GM08714 (cell line): ENCODE results near the gene SLC17A9.

Source experiments
- H3K4me3 ChIP-seq: fragments of 200-500 bp; sonication (Bioruptor generic); 2 replicates; pipeline ENCODE4 v1.5.1; 2014; ENCODE audit warnings: mild to moderate bottlenecking, low read length, inconsistent platforms
- ZNF274 ChIP-seq: IDR thresholded peaks from 2 replicates; pipeline ENCODE4 v1.6.1; 2012; ENCODE audit warnings: mild to moderate bottlenecking, low read depth, low read length

The SLC17A9 gene

DNA sequence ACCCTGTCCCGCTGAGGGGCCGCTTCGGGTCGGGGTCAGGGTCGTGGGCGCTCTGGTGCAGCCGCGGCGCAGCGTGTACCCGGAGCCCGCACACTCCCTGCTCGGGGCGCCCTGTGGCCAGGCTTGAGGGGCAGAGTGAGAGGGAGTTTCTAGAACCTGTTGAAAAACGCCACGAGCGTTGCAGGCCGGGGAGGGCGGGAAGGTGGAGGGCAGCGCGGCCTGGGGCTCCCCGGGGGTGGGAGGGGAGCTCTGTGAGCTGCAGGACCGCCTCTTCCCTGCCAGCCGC lies 54.8 kb downstream of the SLC17A9 start:
- no peak overlapping the region for H3K4me3 ChIP-seq
- TF ChIP-seq ZNF274 = no peak

DNA sequence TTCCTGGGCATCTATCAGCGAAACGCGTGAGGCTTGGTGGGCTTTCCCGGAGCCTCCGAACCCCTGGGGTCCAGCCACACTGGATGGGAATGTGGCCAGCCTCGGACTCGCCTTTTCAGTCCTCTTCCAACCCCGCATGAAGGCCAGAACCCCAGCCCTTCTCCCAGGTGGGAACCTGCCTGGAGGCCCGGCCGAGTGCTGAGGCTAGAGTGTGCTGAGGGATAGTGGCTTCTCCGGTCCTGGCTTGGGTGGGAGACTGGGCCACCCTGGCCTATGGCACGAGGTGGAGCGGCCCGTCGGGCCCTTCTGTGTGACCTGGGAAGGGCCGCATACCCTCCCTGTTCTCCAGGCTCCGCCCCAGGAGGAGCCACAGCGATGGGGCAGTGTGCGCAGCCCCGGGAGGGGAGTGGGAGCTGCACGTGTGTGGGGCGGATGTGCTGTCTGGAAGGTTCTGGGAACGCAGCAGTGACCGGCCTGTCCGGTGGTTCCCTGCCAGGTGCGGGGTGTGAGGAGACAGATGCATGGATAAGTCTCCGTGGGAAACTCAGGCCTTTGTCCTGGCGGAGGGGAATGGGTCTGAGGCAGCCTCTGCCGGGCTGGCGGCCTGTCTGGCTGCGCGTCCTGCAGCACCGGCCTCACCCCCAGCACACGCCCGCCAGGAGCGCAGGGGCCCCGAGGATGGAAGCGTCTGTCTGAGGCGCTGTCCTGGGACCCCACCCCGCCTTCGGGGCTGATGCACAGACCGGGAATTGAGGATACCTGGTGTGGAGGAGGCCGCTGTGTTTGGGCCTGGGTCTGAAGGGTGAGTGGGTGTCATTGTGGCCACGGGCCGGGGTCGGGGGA lies 55.4 kb downstream of the SLC17A9 start:
- TF ChIP-seq ZNF274 = no peak
- H3K4me3 ChIP-seq = no peak overlapping the region

- no peak for TF ChIP-seq ZNF274
- no peak overlapping the region for H3K4me3 ChIP-seq
Observed at GRCh38 chr20:63008541-63009044, 56.1 kb downstream of the SLC17A9 start.

- TF ChIP-seq ZNF274 = no peak
- H3K4me3 ChIP-seq = peak overlapping the region; percentile 83; the same call in 1 of the 2 replicates
Observed at GRCh38 chr20:63009045-63009961, 56.8 kb downstream of the SLC17A9 start.

GRCh38 chr20:63009988-63010769 lies 57.7 kb downstream of the SLC17A9 start:
- no peak for TF ChIP-seq ZNF274
- peak overlapping the region; percentile 83; the same call in 1 of the 2 replicates for H3K4me3 ChIP-seq

GRCh38 chr20:63011798-63012197 lies 59.3 kb downstream of the SLC17A9 start:
- no peak overlapping the region; the same call in 1 of the 2 replicates for H3K4me3 ChIP-seq
- no peak for TF ChIP-seq ZNF274

GRCh38 chr20:63013207-63013606 lies 60.7 kb downstream of the SLC17A9 start:
- no peak for TF ChIP-seq ZNF274
- H3K4me3 ChIP-seq = no peak overlapping the region

GRCh38 chr20:63014287-63014686 lies 61.8 kb downstream of the SLC17A9 start:
- no peak for TF ChIP-seq ZNF274
- H3K4me3 ChIP-seq = peak overlapping the region; percentile 30; the same call in 1 of the 2 replicates

GRCh38 chr20:63014710-63015109 lies 62.2 kb downstream of the SLC17A9 start:
- no peak overlapping the region for H3K4me3 ChIP-seq

DNA sequence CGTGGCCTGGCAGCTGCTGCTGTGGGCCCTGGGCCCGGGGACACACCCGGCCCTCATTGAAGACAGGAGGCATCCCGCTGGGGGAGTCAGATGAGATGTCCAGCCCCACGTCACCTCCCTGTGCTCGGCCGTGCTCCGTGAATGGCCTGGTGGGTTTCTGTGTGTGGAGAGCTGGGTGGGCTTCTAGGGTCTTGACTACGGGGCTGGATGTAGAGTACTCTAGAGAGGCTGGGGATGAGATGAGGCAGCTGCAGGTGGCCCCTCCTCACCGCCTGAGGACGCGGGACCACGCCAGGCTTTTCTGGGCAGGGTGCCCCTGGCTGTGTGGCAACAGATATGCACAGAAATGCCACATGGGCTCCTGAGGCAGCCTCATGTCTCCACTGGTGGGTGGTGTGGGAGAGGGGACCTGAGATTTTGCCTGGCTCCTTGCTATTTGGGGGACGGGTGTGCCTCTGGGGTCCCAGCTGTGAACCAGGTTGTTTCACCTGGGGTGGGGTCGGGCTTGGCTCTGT lies 62.7 kb downstream of the SLC17A9 start:
- TF ChIP-seq ZNF274 = no peak
- no peak overlapping the region for H3K4me3 ChIP-seq

More at GRCh38 chr20:63014710-63015109, 62.2 kb downstream of the SLC17A9 start:
- no peak for TF ChIP-seq ZNF274

GRCh38 chr20:63015662-63016361 lies 63.3 kb downstream of the SLC17A9 start:
- no peak for TF ChIP-seq ZNF274
- H3K4me3 ChIP-seq = no peak overlapping the region

- no peak overlapping the region for H3K4me3 ChIP-seq
- TF ChIP-seq ZNF274 = no peak
Observed at GRCh38 chr20:63016514-63017075, 64.1 kb downstream of the SLC17A9 start.
